ENCODE measurements around the gene EEF1G.
"Not testable (repeated sequence)": the region's sequence is repeated elsewhere in the genome, so short reads cannot be mapped to it uniquely, and the experiment has no call there.

EEF1G gene

DNA sequence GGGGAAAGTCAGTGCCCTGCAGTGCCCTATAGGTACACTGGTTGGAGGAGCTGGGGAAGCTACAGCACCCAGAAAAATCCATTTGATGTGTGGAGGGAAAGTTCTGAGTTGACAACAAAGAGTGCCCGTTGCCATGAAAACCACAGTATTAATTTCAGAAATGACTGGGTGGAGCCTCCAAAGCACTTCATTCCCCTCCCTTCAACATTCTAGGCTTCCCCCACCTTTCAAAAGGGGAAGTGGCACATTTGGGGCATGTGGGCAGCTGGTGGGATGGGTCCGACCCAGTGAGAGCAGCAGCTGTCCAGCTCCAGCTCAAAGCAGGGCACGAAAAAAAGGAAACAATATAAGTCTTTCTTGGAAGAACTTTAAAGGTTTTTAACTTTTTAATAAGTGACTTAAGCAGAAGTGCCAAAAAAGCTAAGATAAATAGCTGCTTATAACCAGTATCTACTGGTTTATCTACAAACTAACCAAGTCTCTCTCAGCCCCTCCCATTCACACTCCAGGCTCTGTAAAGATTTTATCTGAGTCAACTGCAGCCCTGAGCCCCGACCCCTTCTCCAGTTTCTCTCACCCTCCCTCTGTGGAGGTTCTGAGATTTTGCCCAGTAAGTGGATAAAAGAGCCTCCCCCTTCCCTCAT, 18.1 kb downstream of the EEF1G start:
- DNase-seq (ENCODE audit: low spot score): no peak

DNA sequence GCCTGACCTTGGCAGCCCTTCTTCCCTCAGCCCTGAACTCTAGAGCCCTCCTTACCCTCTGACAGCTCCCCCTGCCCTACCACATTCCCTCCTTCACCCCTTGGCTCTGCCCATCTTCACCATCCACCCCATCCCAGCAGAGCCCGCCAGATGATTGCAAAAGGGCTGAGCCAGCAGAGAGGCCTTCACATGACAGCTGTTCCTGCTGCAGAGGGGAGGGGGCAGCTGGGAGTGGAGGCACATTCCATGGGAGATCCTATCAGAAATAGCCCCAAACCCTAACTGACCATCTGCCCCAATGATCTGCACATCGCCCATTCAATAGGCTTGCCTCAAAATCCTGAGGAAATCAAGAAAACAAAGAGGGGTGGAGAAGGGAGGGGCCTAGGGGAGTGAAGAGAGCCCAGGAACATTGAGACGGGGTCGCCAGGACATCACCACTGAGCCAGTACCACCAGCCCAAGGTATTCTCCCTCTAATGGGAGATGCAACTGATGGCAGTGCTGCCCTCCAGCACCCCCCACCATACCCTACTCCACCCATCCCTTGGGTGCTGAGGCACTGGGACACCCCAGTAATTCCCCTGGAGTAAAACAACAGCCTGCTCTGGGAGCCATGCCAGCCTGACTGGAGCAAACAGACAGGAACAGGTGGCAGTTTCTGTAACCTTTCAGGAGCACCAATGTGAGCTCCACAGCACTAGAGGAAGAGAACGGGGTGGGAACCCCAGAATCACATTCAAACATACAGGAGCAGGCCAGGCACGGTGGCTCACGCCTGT, 19.1 kb downstream of the EEF1G start:
- no peak for DNase-seq (ENCODE audit: low spot score)

DNA sequence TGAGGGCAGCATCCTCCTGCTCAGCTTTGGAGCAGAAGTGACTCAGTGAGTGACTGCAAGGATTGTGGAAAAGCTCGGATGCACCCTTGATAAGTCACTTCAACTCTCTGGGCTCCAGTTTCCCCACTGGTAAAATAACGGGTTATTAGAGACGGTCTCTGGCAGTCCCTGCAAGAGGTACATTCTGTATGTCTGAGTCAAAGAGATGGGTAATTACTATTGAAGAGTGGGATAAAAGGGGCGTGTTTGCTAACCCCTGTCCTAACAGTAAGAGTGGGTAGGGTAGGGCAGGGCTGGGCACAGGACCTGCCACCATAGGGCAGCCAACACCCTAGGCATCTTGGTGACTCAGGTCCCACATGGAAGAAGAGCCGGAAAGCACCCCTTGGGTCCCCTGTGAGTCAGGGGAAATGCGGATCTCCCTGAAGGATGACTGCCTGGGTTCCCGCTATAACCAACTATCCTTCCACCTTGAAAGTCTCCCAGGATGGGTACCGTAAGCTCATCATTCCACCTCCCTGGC, 19.8 kb downstream of the EEF1G start:
- no peak for DNase-seq (ENCODE audit: low spot score)

DNA sequence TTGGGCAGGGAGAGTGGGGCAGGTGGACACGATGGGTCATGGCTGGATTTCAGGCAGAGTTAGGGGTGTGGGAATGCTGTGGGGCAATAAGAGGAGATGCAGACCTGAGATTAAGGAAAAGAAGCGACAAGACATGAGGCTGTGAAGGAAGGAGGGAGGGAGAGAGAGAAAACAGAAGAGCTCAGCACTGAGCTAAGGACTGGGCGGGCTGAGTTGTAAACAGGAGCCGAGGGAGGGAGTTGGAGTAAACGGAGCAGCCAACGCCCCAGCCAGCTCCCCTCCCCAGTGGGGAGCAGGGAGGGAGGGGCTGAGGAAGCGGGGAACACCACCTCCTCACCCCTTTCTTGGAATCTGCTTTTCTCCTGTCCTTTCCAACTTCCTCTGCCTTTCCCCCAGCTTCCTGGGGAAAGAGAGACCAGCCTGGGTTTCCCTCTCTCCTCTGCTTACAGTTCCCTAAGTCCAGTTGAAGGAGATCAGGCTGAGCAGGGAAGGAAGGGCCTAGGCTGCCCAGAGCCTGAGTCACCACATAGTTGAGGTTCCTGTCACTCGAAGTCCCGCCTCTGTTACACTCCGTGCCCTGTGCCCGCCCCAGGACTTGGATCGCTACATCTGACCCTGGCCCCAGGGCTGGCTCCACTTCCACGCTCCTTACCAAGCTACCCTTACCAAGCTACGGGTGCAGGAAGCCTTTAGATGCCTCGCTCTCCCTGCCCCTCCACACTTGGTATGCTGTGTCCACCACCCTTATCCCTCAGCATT, 20.4 kb downstream of the EEF1G start:
- DNase-seq (ENCODE audit: low spot score): no peak

DNA sequence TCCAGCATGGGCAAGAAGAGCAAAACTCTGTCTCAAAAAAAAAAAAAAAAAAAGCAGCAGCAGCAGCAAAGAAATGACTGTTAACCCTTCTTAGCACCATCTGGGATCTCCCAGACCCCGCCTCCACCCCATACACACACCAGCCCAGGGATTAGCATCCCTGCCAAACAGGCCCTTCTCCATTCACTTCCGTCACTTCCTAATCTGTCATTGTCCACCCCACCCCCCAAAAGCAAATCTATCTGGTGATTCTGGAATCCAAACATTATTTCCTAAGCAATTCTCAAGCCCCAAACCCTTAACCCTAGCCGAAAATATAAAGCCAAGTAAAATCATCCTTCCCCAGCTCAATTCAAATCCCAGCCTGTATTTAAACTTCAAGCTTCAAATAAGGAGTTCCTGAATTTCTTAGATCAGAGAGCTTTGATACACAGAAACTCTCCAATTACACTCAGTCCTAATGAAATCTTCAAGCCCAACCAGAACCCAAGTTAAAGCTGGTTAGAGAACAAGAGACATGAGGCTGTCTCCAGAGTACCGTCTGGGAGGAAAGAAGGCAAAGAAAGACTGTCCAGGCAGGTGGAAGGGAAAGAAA, 21.1 kb downstream of the EEF1G start:
- DNase-seq (ENCODE audit: low spot score): no peak

DNA sequence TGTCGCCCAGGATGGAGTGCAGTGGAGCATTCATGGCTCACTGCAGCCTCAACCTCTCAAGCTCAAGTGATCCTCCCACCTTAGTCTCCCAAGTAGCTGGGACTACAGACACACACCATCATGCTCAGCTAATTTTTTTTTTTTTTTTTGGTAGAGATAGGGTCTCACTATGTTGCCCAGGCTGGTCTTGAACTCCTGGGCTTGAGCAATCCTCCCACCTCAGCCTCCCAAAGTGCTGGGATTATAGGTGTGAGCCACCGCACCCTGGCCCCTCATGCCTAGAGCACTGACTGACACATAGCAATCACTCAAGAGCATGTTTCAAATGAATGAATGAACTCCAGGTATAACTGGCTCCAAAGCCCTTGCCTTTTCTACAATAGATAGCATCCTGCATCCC, 23.2 kb downstream of the EEF1G start:
- not testable (repeated sequence) for DNase-seq (ENCODE audit: low spot score)

DNA sequence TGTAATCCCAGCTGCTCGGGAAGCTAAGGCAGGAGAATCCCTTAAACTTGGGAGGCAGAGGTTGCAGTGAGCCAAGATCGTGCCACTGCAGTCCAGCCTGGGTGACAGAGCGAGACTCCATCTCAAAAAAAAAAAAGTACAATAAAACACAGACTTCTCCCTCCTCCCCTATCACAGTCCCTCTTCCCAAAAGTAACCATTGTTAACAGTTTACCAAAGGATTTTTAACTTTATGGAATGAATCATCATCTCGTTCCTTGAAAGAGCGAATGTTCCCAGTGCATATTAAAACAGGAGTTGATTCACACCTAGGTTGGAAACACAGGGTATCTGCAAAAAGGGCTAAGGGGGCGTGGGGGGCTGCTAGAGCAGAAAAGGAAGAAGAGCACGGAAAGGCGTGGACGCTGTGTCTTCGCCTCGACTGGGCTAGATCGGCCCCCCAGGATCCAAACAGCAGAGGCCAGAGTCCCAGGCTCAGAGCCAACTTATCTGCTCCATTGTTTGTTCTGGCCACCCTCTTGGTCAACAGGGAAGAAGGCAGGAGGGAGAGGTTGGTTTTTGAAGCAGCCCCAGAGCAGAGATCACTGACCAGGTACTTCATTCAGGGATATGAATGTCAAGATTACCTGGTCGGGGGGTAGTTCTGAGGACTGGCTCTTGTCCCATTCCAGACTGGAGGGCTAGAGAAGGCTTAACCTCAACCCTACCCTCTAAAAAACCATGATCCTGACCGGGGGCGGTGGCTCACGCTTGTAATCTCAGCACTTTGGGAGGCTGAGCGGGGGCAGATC, 25.0 kb downstream of the EEF1G start:
- DNase-seq (ENCODE audit: low spot score): no peak

DNA sequence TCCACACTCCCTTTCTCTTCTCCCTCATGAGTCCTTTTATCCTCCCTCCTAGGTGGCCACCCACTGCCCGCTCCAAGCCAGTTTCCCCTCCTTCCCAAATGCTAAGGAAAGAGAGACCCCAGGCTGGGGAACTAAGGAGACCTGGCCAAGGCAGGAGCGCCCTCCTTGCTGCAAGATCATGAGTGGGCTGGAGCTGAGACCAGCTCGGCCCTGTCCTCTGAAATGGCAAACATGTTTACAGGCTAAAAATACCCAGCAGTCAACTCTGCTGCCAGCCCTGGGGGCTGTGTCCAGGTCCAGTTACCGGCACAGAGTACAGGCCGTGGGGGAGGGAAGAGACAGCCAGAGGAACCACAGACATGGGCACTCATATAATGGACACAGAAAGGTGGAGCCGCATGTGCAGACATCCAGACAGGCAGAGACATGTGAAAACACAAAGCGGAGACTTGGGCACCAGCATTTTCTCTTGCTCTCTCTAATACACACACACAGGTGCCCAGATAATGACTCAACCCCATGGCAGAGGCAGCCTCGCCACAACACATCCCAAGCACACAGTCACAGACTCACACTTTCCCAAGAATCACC, 25.9 kb downstream of the EEF1G start:
- no peak for DNase-seq (ENCODE audit: low spot score)

DNA sequence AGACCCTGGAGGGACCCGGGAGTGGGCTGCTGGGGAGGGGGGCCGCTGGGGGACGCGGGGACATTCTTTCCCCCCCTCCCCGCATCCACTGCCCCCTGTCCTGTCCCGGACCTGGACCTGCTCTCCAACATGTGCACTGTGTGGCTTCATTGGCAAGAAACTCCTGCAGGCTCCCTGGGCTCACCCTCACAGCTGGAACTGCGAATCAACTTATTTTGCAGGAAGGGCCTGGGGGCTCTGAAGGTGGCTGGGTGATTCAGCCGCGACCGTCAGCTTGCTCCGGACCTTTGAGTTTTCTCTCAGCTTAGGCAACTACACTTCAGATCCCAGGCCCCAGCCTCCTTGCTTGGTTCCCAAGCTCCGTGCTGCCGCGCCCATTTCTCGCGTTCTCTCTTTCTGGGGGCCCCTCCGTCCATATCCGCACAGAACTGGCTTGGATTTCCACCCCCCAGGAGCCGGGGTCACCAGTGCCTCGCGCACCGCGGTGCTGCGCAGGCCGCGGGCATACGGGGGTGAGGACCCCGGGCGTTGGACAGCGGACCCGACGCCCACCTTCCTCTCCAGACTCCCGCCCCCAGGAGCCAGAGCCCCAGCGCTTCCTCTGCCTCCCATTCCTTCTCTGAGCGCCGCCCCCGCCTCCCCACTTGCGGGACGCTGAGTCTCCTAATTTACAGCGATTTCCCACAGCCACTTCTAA, 26.6 kb downstream of the EEF1G start:
- DNase-seq (ENCODE audit: low spot score): no peak

DNA sequence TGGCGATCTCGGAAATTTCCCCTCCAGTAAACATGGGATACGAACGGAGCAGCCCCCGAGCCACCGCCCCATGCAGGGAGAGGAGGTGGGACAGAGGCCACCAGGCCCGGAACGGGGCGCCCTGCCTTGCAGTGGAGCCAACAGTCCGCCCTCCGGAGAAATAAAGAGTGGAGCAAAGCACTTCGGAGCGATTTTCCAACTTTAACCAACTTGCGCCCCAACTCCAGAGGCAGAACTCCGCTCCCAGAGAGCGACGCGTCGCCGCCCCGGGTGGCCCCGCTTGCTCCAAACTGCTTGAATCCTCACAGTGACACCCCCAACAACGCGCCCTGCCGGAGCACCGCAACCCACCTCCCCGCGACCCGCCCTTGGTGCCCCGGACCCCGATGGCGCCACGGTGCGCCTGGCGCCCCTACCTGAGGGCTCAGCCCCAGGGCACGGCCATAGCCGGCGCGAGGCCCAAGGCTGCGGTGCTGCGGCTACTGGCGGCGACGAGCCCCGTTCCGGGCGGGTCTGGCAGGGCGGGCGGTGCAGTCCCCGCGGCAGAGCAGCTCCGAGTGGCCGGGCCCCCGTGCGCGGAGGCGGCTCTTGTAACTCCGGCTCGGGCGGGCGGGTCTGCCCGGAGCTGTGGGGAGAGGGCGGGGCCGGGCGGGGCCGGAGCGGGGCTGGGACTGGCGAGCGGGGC, 27.3 kb downstream of the EEF1G start, which contains the start of gene AHNAK:
AHNAK (minus strand) TSS at position 563 of the 685 bp plus-strand sequence. CDS start 10,708 bp downstream, outside the sequence.
- DNase-seq (ENCODE audit: low spot score): no peak

DNA sequence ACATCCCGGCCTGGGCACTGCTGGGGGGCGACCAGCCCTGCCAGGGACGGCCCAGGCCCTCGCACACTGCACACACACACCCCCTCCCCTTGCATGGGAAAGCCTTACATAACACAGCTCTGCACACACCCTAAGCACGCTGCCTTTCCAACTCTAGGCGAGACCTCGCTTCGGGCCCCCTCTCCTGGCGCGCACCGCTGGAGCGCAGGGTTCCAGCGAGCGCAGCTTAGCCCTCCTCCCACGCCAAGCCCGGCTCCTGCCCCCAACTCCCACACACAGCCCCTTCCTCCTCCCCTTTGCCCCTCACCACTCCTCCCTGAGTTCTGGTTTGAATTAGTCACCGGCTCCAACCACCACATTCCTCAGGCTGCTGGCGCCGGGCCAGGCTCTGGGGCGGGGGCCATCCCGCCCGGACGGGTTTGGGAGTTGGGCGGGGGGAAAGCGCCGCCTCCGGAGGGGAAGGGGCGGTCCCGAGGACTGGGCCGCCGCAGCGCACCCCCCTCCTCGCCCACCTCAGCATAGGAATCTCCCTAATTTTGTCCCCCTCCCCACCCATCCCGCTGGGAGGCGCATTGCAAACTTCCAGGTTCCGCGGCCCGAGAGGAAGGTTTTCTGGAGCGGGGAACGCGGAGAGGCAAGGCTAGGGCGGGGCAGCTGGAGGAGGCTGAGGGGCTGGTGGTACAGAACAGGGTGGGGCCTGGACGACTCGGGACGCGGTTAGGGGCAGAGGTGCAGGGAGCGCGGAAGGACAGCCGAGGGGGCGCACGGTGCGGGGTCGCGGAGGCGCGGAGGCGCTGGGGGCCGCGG, 28.1 kb downstream of the EEF1G start:
- DNase-seq (ENCODE audit: low spot score): no peak

DNA sequence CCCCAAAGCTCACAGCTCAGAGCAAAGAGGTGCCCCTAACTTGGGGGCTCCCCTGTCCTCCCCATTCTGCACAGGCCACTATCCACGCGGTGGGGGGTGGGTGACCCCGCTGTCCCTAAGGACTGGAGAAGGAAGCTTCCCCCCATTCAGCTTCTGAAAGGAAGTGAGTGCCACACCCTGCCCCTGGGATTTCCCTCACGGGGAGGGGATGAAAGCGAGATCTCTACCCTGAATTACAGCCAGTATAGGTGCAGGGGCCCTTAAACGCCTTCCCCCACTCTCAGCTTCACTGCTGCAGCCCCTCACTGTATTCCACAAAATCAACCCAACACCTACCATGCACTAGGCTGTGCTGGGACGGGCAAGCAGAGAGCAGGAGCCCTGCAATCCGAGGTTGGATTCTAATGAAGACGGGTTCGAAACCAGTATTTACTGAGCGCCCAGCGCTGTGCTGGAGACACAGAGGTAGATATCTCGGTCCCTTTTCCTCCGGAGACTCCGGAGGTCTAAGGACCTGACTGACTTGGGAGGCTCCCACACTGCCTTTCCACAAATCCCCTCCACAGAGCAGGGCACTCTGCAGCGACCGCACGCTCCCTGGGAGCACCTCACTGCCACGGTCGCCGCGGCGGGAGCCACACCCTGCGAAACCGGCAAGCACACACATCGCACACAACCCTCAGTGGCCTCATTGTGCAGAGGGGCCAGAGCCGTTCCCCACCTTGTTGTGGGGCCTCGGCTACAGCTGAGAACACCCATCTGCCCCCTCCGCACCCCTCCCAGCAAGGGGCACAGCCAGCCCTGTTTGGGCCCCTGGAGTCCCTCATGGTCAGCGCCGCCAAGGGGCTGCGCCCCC, 28.9 kb downstream of the EEF1G start:
- no peak for DNase-seq (ENCODE audit: low spot score)

DNA sequence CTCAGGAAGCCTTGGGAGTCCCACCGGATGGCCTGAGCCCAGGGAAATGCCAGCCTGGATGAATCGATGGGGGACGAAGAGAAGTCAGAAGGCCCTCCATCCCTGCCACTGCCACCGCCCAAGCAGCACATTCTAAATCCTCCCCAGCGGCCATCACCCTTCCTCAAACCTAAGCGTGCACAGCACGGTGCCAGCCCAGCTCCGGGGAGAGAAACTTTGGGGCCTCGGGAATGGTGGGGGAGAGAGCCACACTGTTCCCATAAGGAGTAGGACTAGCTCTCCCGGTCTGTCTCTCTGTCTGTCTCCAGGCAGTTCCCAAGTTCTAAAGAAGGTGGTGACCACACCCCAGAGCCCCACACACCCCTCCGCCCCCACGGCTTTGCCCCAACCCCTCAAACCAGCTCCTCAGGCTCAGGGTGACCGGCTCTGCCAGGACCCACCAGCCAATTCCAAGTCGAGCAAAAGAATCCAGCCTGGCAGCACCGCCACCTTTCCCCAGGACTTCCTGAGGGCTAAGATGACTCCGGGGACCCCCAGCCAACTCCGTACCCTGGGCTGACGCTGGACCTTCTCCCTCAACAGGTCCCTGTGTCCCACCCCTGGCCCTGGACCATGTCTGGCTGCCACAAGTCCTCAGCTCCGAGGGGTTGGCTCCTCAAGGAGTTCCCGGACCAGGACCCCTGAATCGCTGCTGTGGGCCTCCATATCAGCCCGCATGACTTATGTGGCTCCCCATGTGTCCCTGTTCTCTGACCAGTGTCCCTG, 29.8 kb downstream of the EEF1G start:
- no peak for DNase-seq (ENCODE audit: low spot score)

DNA sequence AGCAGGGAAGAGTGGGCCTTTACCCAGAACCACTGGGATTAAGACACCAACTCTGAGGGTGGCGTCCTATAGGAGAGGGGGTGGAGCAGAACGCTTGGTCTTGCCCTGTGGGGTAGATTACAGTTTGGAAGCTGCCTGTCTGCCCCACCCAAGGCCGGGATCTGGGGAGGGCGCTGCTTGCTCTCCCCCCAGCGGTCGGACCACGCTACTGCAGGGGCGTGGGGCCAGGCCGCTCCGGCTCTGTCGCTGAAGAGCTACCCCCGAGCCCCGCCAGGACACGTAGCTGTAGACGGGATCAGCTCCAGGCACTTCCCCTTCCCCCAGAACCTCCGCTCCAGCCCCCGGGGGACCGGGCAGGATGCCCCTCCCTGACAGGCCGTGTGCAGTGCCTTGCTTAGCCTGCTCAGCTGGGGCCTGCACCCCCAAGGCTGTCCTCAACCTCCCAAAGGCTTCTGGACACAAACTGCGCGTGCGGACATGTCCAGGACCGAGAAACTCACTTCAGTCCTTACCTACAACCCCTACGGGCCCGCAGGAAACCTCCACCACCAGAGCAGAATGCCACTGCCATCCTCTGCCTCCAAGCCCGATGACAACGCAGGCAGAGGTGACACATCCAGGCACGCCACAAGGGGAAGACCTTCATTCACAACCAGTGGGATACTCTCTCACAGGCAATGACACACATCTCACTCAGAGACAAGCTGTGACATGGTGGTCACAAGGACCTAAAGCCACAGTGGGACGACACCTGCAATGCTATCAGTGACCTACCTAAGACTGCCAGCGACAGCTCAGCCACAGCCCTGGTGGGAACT, 30.7 kb downstream of the EEF1G start:
- DNase-seq (ENCODE audit: low spot score): no peak

DNA sequence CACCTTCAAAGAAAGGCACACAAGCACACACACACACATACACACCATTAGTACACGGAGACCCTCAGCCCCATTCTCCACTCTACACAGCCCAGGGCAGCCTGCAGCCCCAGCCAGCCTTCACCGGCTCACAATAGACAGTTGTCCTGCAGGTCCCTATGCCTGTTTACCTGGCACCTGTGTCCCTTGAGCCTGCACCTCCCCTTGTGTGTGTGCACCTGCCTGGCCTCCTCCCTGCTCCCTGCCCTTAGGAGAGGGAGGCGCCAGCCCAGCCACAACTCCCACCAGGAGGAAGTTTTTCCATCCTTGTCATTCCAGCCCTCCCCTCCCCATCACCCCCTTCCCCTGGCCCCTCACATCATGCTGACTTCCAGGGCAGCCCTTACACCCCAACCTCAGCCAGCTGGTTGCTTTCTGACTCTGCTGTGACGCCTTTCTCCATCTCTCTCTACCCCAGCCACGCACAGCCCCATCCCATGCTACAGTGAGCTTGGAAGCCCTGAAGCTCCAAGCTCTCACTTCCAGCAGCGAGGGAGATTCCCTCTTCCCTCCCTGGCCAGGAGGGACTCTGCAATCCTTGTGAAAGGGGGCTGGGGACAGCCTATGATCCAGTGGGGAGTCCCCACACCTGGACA, 31.5 kb downstream of the EEF1G start:
- no peak for DNase-seq (ENCODE audit: low spot score)
